Activated T-cell treated with anti-CD3 and anti-CD28 coated beads, Interleukin-2, amount 50 U/mL, for 72 hours (primary cell): Measurements from ENCODE around the gene DNAJC16. TPM values are rescaled to one million over a fixed set of nuclear protein-coding genes. Genes with fewer than 3 reads are reported as not detected.

ENCODE experiments used
- ATAC-seq, 2 donors: fragments of 150-1000 bp; cut with Tn5 transposase; replicated peaks in 1 of 2; 2 replicates each; pipeline ENCODE4 v1.10.0; 2021; ENCODE audit warnings: moderate library complexity in 2 of 2, mild to moderate bottlenecking in 1 of 2
- DNase-seq, 2 donors: peaks; one replicate each; pipeline ENCODE4 v3.0.0; 2021 to 2022; ENCODE audit warnings: mixed read lengths in 1 of 2
- H3K27ac Mint-ChIP-seq: one replicate; pipeline ENCODE4 v1.8.0; 2022; ENCODE audit warnings: mild to moderate bottlenecking, moderate library complexity, mixed read lengths
- H3K27me3 Mint-ChIP-seq: one replicate; pipeline ENCODE4 v1.8.0; 2022; ENCODE audit warnings: low read depth, mixed read lengths
- H3K36me3 Mint-ChIP-seq, 2 donors: one replicate each; pipeline ENCODE4 v1.8.0; 2022; ENCODE audit warnings: mixed read lengths in 2 of 2, mild to moderate bottlenecking in 1 of 2; ENCODE audit not compliant: insufficient read depth in 2 of 2
- H3K4me1 Mint-ChIP-seq: one replicate; pipeline ENCODE4 v1.8.0; 2022; ENCODE audit warnings: low read depth, mixed read lengths
- H3K4me3 Mint-ChIP-seq, 2 donors: one replicate each; pipeline ENCODE4 v1.8.0; 2022; ENCODE audit warnings: mild to moderate bottlenecking in 2 of 2, mixed read lengths in 2 of 2, moderate library complexity in 2 of 2
- H3K9me3 Mint-ChIP-seq, 2 donors: one replicate each; pipeline ENCODE4 v1.8.0; 2022; ENCODE audit warnings: mixed read lengths in 2 of 2
- total RNA-seq, 2 donors: library from RNA; stranded (reverse); gene quantifications; one replicate each; pipeline ENCODE4 v1.2.3, GENCODE V29; 2022

DNAJC16 gene
- total RNA-seq, 2 donors from 2014 or later, result 14.3 to 17.5 TPM

DNA sequence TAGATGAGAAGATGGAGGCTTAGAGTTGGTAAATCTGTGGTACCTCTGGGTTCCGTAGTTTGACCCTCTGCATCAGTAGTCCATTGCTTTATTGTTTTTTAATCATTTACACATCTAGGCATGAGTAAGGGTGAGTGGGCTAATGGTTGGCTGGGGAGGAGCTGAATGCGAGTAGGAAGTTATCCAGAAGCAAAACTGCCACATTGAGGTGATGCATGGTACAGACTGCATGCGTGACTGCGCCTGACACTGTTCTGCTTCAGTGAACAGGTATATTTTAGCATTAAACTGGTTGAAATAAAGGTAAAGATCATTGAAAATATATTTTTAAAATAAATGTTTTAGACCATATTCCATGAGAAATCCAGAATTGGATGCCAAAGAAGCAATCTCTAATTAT is 4.4 kb downstream of the DNAJC16 start:
- H3K4me1 Mint-ChIP-seq, result peaks cover 44% of the 10 kb centered on the region
- H3K9me3 Mint-ChIP-seq, result no peaks in the 10 kb centered on the region
- H3K27me3 Mint-ChIP-seq, result no peaks in the 10 kb centered on the region
- H3K4me3 Mint-ChIP-seq, result no peak overlapping the region
- DNase-seq (no peak), ATAC-seq (no peak)
- no peak overlapping the region for H3K27ac Mint-ChIP-seq
- H3K36me3 Mint-ChIP-seq, result peaks cover 0 to 2% of the 10 kb centered on the region in 2 donors

DNA sequence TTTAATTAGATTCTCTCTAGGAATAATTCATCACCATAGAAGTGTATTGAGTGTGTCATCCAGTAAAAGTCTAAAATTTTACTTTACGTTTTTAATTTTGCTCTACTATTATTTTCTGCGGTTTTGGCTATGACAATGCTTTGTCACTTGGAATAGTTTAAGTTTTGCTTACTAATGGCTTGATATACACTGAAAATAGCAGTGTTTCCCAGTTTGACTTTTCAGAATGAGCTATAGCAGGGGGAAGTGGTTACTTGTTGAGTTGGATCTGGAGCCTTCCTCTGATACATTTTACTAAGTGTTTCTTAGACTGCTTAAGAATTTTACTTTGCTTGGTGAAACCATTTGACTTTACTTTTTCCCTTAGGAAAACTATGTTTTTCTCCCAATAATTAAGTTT is 5.0 kb downstream of the DNAJC16 start:
- Mint-ChIP-seq H3K36me3 (peaks cover 0 to 7% of the 10 kb centered on the region in 2 donors), H3K27me3 (no peaks in the 10 kb centered on the region), H3K4me1 (peaks cover 38% of the 10 kb centered on the region), H3K4me3 (peak overlapping the region in 1 of 2 donors; percentile 54), H3K27ac (peak overlapping the region; percentile 44), H3K9me3 (no peaks in the 10 kb centered on the region)
- DNase-seq (no peak), ATAC-seq (no peak)

DNA sequence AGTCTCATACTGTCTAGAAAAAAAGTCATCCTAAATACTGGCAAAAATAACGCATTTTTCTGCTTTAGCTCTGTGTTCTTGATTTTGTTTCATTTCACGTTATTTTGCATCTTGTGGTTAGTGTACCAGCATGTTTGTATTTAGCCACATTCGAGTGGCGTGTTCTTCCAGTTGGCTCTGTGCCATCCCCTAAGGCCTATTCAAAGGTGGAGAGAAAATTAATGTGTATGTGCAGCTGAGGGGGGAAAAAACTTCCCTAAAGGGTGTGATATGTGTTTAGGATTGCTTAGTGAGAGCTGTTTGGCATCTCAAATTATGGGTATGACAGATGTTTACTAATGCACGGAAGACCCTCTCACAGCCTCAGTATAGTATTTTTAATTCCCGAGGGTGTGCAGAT is 12.1 kb downstream of the DNAJC16 start:
- ATAC-seq (no peak), DNase-seq (no peak)
- Mint-ChIP-seq H3K9me3 (no peaks in the 10 kb centered on the region), H3K4me1 (no peaks in the 10 kb centered on the region), H3K4me3 (no peak overlapping the region), H3K27me3 (no peaks in the 10 kb centered on the region), H3K27ac (no peak overlapping the region), H3K36me3 (peaks cover 2 to 9% of the 10 kb centered on the region in 2 donors)

DNA sequence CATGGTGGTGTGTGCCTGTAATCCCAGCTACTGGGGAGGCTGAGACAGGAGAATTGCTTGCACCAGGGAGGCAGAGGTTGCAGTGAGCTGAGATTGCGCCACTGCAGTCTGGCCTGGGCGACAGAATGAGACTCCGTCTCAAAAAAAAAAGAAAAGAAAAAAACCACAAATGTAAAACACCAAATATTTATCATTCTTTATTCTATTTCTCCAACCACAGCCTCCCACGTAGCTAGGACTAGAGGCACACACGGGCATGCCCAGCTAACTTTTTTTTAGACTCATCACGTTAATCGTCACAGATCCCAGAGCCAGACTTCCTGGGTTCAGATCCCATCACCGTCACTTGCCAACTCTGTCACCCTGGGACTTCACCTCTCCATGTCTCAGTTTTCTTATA is 13.5 kb downstream of the DNAJC16 start:
- no peaks in the 10 kb centered on the region for H3K27me3 Mint-ChIP-seq
- no peaks in the 10 kb centered on the region for H3K9me3 Mint-ChIP-seq
- no peak overlapping the region for H3K4me3 Mint-ChIP-seq
- DNase-seq (no peak), ATAC-seq (no peak)
- H3K27ac Mint-ChIP-seq, result no peak overlapping the region
- H3K36me3 Mint-ChIP-seq, result peaks cover 2 to 9% of the 10 kb centered on the region in 2 donors
- no peaks in the 10 kb centered on the region for H3K4me1 Mint-ChIP-seq

DNA sequence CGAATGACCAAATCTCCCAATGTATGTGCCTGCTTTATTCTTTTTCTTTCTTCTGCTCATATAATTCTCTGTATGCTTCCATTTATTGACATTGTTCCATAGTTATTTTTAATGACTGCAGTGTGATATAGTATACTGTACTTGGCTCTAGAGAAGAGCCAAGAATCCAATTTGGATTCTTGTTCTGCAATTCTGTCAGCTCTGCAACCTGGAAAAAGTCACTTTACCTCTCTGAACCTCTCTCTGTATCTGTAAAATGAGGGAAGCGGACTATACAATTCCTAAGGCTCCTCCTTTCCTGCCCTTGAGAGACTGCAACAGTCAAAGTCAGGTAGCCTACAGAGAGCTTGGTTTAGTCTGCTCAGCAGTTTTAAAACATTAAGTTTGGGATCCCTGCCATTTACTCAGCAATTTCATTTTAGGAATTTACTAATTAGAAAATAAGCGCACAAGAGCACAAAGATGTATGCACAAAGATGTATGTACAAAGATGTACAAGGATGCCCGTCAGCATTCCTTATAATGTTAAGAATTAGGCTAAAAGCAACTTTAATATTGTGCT is 14.7 kb downstream of the DNAJC16 start:
- H3K9me3 Mint-ChIP-seq, result no peaks in the 10 kb centered on the region

DNA sequence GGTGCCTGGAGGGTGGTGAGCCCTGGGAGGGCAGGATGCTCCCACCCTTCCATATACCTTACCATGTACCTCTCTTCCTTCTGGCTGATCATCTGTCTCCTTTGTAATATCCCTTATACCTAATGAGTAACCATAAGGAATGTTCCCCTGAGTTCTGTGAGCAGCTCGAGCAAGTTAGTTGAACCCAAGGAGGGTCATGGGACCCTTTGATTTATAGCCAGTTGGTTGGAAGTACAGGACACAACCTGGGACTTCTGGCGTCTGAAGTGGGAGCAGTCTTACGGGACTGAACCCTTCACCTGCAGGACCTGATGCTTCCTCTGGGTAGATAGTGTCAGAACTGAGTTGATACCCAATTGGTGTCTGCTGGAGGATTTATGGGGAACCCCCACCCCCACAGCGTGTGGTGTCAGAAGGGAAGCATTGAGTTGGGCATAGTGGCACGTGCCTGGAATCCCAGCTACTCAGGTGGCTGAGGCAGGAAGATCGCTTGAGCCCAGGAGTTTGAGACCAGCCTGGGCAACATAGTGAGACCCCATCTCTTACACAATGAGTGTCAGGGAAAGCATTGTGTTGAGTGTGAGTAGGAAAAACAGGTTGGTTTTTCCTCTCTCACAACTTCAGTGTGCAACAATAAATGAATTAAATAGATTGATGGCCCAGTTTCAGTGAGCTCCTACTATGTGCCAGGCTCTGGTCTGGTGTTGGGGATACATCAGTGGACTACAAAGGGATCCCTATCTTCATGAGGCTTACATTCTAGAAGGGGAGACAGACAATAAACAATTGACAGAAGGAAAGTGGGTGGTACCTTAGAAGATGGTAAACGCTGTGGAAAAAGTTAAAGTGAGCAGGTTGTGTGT is 16.0 kb downstream of the DNAJC16 start:
- Mint-ChIP-seq H3K9me3 (no peaks in the 10 kb centered on the region), H3K4me3 (no peak overlapping the region), H3K27me3 (no peaks in the 10 kb centered on the region), H3K27ac (no peak overlapping the region), H3K4me1 (no peaks in the 10 kb centered on the region), H3K36me3 (peaks cover 3% of the 10 kb centered on the region in 2 donors)
- DNase-seq, result no peak
- no peak for ATAC-seq

More for the DNA sequence above, 14.7 kb downstream of the DNAJC16 start:
- Mint-ChIP-seq H3K4me3 (no peak overlapping the region), H3K27me3 (no peaks in the 10 kb centered on the region), H3K4me1 (no peaks in the 10 kb centered on the region), H3K36me3 (peaks cover 2 to 5% of the 10 kb centered on the region in 2 donors), H3K27ac (no peak overlapping the region)
- DNase-seq (no peak), ATAC-seq (no peak)

DNA sequence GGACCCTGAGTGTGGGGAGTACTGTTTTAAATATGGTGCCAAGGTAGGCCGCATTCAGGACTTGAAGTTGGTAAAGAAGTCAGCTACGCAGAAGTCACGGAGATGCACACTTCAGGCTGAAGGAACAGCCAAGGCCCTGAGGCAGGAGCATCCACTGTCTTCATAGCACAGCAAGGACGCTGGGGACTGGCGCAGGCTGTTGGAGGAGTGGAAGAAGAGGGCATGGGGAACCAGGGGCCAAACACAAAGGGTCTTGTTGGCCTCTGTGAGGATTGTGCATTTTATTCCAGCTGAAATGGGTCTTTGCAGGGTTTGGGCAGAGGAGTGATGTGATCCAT is 16.6 kb downstream of the DNAJC16 start:
- DNase-seq, result no peak
- Mint-ChIP-seq H3K4me1 (no peaks in the 10 kb centered on the region), H3K4me3 (no peak overlapping the region), H3K27ac (no peak overlapping the region), H3K36me3 (peaks cover 5 to 6% of the 10 kb centered on the region in 2 donors), H3K27me3 (no peaks in the 10 kb centered on the region), H3K9me3 (no peaks in the 10 kb centered on the region)
- no peak for ATAC-seq

DNA sequence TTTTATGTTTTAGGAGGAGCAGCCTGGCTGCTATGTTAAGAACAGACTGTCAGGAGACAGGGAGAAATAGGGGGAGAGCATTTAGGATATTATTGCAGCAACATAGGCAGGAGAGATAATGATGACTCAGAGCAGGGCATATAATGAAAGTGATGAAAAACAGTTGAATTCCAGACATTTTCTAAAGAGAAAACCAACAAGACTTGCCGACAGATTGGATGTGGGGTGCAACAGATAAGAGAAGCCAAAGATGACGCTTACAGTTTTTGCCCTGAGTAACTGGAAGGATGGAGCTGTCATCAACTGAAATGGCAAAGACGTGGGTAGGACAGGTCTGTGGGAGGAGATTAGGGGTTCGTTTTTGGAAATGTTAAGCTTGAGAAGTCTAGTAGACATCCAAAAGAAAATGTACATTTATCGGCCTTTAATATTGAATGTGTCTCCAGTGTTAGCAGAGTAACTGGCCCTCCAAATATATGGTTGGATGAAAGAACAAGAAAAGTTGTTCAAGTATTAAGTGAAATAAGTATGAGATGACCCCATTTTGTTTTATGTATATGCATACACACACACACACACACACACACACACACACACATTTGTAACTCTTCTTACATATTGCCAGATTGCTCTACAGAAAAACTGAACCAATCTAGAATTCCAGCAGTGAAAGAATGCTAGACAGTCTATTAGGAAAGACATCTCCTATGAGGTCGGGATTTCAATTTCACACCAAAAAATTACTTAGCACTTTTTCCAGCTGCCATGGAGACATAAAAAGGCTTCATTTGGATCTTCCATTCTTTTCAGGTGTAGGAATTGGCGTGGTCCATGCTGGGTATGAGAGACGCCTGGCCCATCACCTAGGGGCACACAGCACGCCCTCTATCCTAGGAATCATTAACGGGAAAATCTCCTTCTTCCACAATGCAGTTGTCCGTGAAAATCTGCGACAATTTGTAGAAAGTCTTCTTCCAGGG is 17.2 kb downstream of the DNAJC16 start:
- DNase-seq, result no peak
- Mint-ChIP-seq H3K36me3 (peaks cover 4 to 5% of the 10 kb centered on the region in 2 donors), H3K4me1 (no peaks in the 10 kb centered on the region), H3K9me3 (no peaks in the 10 kb centered on the region), H3K4me3 (no peak overlapping the region), H3K27ac (no peak overlapping the region), H3K27me3 (no peaks in the 10 kb centered on the region)
- ATAC-seq, result no peak

DNA sequence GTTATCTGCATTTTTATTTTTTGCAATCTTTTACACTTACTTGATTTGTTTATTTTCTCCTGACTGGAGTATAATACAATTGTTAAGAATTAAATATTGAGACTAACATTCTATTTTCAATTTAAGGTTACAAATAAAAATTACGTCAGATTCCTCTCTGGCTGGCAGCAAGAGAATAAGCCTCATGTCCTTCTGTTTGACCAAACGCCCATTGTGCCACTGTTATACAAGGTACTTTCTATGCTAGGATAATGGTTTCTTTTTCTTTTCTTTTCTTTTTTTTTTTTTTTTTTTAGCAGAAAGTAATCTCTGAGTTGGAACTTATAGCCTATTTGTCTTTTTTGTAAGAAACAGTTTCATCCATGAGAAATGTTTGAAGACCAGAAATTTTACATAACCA is 20.0 kb downstream of the DNAJC16 start:
- H3K27me3 Mint-ChIP-seq, result no peaks in the 10 kb centered on the region
- H3K27ac Mint-ChIP-seq, result no peak overlapping the region
- no peaks in the 10 kb centered on the region for H3K9me3 Mint-ChIP-seq
- no peak overlapping the region for H3K4me3 Mint-ChIP-seq
- DNase-seq (no peak), ATAC-seq (no peak)
- H3K4me1 Mint-ChIP-seq, result no peaks in the 10 kb centered on the region
- H3K36me3 Mint-ChIP-seq, result peaks cover 6 to 8% of the 10 kb centered on the region in 2 donors

DNA sequence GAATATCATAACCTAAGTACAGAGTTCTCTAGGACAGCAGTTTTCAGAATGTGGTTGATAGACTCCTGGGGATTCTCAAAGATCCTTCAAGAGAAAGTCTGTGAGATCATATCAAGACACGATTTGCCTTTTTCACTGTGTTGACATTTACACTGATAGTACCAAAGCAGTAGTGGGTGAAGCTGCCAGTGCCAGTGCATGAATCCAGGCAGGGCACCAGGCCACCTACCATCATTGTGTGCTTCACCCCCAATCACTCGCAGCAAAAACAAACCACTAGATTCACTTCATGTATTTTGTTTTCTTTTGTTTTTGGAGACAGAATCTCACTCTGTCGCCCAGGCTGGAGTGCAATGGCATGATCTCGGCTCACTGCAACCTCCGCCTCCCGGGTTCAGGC is 23.9 kb downstream of the DNAJC16 start:
- H3K27me3 Mint-ChIP-seq, result no peaks in the 10 kb centered on the region
- peaks cover 6 to 8% of the 10 kb centered on the region in 2 donors for H3K36me3 Mint-ChIP-seq
- H3K4me3 Mint-ChIP-seq, result no peak overlapping the region
- DNase-seq (no peak), ATAC-seq (no peak)
- H3K4me1 Mint-ChIP-seq, result no peaks in the 10 kb centered on the region
- no peaks in the 10 kb centered on the region for H3K9me3 Mint-ChIP-seq
- H3K27ac Mint-ChIP-seq, result no peak overlapping the region

DNA sequence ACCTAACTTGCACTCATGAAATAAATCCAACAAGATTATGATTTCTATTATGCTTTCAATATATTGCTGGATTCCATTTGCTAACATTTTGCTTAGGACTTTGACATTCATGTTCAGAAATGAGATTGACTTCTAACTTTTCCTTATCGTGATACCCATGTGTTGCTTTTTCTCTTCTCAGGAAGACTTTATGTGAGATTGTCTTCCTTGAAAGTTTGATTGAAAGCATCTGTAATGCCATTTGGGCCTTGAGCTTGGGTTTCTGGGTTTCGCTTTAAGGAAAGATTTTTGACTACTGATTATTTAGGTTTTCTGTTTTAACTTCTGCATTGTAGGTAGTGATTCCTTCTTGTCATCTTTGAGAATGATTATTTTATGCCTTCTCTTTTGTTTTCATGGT is 30.4 kb downstream of the DNAJC16 start:
- no peaks in the 10 kb centered on the region for H3K4me1 Mint-ChIP-seq
- H3K27me3 Mint-ChIP-seq, result no peaks in the 10 kb centered on the region
- H3K4me3 Mint-ChIP-seq, result no peak overlapping the region
- H3K9me3 Mint-ChIP-seq, result no peaks in the 10 kb centered on the region
- DNase-seq (no peak), ATAC-seq (no peak)
- peaks cover 0 to 2% of the 10 kb centered on the region in 2 donors for H3K36me3 Mint-ChIP-seq
- H3K27ac Mint-ChIP-seq, result no peak overlapping the region

DNA sequence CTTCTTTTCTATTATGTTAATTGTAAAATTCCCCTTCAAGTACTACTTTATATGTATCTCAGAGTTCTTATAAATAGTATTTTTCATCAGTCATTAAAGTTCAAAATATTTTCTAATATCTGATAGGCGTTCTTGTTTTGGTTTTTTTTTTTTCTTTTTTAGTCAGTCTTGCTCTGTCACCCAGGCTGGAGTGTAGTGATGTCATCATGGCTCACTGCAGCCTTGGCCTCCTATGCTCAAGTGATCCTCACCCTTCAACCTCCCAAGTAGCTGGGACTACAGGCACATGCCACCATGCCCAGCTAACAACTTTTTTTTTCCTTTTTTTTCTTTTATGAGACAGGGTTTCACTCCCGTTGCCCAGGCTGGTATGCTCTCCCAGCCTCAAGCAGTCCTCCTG is 30.9 kb downstream of the DNAJC16 start:
- DNase-seq (no peak), ATAC-seq (no peak)
- Mint-ChIP-seq H3K36me3 (peaks cover 0 to 2% of the 10 kb centered on the region in 2 donors), H3K9me3 (no peaks in the 10 kb centered on the region), H3K4me1 (no peaks in the 10 kb centered on the region), H3K27me3 (no peaks in the 10 kb centered on the region), H3K27ac (no peak overlapping the region), H3K4me3 (no peak overlapping the region)

DNA sequence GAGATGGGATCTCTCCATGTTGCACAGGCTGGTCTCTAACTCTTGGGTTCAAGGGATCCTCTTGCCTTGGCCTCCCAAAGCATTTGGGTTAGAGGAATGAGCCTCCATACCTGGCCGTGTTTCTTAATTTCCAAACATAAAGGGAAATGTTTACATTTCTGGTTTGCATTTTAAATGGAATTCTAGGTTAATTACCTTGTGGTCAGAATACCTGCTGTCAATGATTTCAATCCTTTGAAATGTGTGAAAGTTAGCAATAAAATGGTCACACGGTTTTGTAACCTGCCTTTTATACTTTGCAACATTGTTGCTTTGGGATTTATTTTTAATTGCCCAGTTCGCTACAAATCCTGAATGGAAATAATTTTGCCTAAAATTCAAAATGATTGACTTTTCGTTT is 31.9 kb downstream of the DNAJC16 start:
- DNase-seq (no peak), ATAC-seq (no peak)
- Mint-ChIP-seq H3K4me1 (no peaks in the 10 kb centered on the region), H3K9me3 (no peaks in the 10 kb centered on the region), H3K27me3 (no peaks in the 10 kb centered on the region), H3K36me3 (peaks cover 0 to 2% of the 10 kb centered on the region in 2 donors), H3K4me3 (no peak overlapping the region), H3K27ac (no peak overlapping the region)
